ENCODE results near the gene NR0B2.
A peak's percentile ranks its signal among the peaks of the same experiment; 100 is the strongest.

- no peak for TF ChIP-seq CTCF (IDR thresholded peaks at IDR 0.05)
- TF ChIP-seq POLR2A (IDR thresholded peaks at IDR 0.05) = peak; percentile 18
Measured at GRCh38 chr1:26910343-26911160, 3.2 kb downstream of the NR0B2 start.

All from right lobe of liver (tissue), 4 donors.